Activated CD8-positive, alpha-beta T cell treated with anti-CD3 and anti-CD28 coated beads for 36 hours (primary cell): ENCODE measurements around the gene NINL. TPM values are rescaled to one million over a fixed set of nuclear protein-coding genes. Genes with fewer than 3 reads are reported as not detected.

Source experiments
- ATAC-seq: fragments of 200-7000 bp; cut with Tn5 transposase; one replicate; pipeline ENCODE4 v1.10.0; 2021; ENCODE audit warnings: mild to moderate bottlenecking, moderate library complexity
- CTCF ChIA-PET: fragments of 350-600 bp; sonication (Branson Sonifier 250); formaldehyde crosslinking; loops from one replicate; lab custom pipeline; 2021; ENCODE audit warnings: antibody characterized with exemption; lab: Charles Lee
- POLR2A ChIA-PET: fragments of 350-600 bp; sonication (Branson Sonifier 250); formaldehyde crosslinking; loops from one replicate; lab custom pipeline; 2021; ENCODE audit warnings: antibody characterized with exemption; lab: Charles Lee
- DNase-seq: peaks from one replicate; pipeline ENCODE4 v3.0.0-alpha.2; 2020
- H3K27ac Mint-ChIP-seq: one replicate; pipeline ENCODE4 v1.8.0; 2021; ENCODE audit warnings: mild to moderate bottlenecking, mixed read lengths
- H3K27me3 Mint-ChIP-seq: one replicate; pipeline ENCODE4 v1.8.0; 2021; ENCODE audit warnings: mixed read lengths
- H3K36me3 Mint-ChIP-seq: one replicate; pipeline ENCODE4 v1.8.0; 2021; ENCODE audit warnings: low read depth, mixed read lengths
- H3K4me1 Mint-ChIP-seq: one replicate; pipeline ENCODE4 v1.8.0; 2021; ENCODE audit warnings: low read depth, mixed read lengths
- H3K4me3 Mint-ChIP-seq: one replicate; pipeline ENCODE4 v1.8.0; 2021; ENCODE audit warnings: mild to moderate bottlenecking, moderate library complexity, mixed read lengths
- H3K9me3 Mint-ChIP-seq: one replicate; pipeline ENCODE4 v1.8.0; 2021; ENCODE audit warnings: mixed read lengths
- intact Hi-C: fragments of 100-400 bp; cut with micrococcal nuclease; formaldehyde crosslinking; loops from one replicate; pipeline ENCODE4 v1.10.0; 2022
- total RNA-seq, 2 experiments: library from RNA; stranded (reverse); gene quantifications; one replicate each; pipeline ENCODE4 v1.2.3, GENCODE V29; 2021
- TF ChIP-seq, protein P1 (sequence below): fragments of 200-600 bp; IDR thresholded peaks from one replicate; pipeline ENCODE4 v1.8.0; 2022; ENCODE audit warnings: antibody characterized with exemption, mild to moderate bottlenecking

Gene NINL
- total RNA-seq, 2 experiments from 2014 or later: 2.3 to 4.1 TPM

DNA sequence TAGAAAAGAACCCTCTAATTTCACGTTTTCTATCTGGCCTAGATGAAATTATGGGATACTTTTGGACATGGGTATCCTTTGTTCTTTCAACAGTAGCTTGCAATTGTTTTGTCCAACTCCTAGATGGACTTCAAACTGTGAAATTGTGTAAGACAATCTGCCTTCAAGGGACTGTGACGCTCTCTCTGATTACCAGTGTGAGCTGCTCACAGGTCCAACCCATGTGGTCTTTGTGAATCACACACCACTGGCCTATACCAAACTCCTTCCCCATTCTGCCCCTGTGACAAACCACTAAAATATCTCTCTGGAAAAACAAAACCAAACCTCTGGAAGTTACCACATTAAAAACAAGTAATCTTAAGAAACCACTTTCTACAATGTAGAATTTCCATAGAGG lies 59.5 kb downstream of the NINL start:
- intact Hi-C loops: loop anchor here (10.0 kb wide), 1 partner anchor 61 kb away; no protein-coding TSS in a partner anchor
- Mint-ChIP-seq H3K4me3 (no peak overlapping the region), H3K27ac (no peak overlapping the region), H3K4me1 (no peaks in the 10 kb centered on the region), H3K27me3 (no peaks in the 10 kb centered on the region), H3K9me3 (peaks cover 9% of the 10 kb centered on the region), H3K36me3 (peaks cover 2% of the 10 kb centered on the region)
- ChIA-PET POLR2A (no interaction called here), CTCF (no interaction called here)
- TF ChIP-seq, protein P1, sequence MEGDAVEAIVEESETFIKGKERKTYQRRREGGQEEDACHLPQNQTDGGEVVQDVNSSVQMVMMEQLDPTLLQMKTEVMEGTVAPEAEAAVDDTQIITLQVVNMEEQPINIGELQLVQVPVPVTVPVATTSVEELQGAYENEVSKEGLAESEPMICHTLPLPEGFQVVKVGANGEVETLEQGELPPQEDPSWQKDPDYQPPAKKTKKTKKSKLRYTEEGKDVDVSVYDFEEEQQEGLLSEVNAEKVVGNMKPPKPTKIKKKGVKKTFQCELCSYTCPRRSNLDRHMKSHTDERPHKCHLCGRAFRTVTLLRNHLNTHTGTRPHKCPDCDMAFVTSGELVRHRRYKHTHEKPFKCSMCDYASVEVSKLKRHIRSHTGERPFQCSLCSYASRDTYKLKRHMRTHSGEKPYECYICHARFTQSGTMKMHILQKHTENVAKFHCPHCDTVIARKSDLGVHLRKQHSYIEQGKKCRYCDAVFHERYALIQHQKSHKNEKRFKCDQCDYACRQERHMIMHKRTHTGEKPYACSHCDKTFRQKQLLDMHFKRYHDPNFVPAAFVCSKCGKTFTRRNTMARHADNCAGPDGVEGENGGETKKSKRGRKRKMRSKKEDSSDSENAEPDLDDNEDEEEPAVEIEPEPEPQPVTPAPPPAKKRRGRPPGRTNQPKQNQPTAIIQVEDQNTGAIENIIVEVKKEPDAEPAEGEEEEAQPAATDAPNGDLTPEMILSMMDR: no peak
- ATAC-seq: no peak
- DNase-seq: no peak

DNA sequence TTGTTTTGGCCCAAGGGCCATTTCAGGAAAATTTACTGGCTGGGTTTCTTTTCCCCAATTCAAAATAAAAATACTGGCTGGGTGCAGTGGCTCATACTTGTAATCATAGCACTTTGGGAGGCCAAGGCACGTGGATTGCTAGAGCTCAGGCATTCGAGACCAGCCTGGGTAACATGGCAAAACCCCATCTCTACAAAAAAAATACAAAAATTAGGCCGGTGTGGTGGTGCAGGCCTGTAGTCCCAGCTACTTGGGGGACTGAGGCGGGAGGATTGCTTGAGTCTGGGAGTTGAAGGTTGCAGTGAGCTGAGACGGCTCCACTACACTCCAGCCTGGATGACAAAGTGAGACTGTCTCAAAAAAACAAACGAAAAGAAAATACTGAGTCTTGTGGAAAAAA lies 60.0 kb downstream of the NINL start:
- DNase-seq: no peak
- Mint-ChIP-seq H3K4me3 (no peak overlapping the region), H3K27me3 (no peaks in the 10 kb centered on the region), H3K36me3 (peaks cover 2% of the 10 kb centered on the region), H3K9me3 (peaks cover 3% of the 10 kb centered on the region), H3K27ac (no peak overlapping the region), H3K4me1 (no peaks in the 10 kb centered on the region)
- ChIA-PET CTCF (no interaction called here), POLR2A (no interaction called here)
- ATAC-seq: no peak
- intact Hi-C loops: loop anchor here (10.0 kb wide), 1 partner anchor 60 kb away; no protein-coding TSS in a partner anchor
- TF ChIP-seq, protein P1: no peak

DNA sequence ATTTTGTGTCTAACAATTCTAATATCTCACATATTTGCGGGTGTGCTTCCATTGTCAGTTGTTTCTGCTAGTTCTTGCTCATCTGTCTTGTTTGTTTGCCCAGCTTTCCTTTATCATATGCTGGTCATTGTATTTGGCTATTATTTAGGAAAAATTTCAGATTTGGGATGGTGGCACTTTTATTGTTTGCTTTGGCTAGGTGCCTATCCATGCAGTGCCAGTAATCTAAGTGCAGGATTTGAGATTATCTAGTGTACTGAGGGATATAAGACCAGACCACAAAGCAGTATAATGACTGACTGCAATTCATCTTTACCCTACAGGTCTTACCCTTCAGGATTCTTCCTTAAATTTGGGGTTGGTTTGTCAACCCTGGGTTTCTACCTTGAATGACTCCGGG lies 63.9 kb downstream of the NINL start:
- Mint-ChIP-seq H3K36me3 (peaks cover 7% of the 10 kb centered on the region), H3K4me3 (no peak overlapping the region), H3K9me3 (peaks cover 2% of the 10 kb centered on the region), H3K4me1 (no peaks in the 10 kb centered on the region), H3K27me3 (no peaks in the 10 kb centered on the region), H3K27ac (no peak overlapping the region)
- ChIA-PET POLR2A (no interaction called here), CTCF (no interaction called here)
- ATAC-seq (no peak), DNase-seq (no peak)
- TF ChIP-seq, protein P1: no peak
- intact Hi-C loops: loop anchor here (10.0 kb wide), 1 partner anchor 57 kb away; no protein-coding TSS in a partner anchor

DNA sequence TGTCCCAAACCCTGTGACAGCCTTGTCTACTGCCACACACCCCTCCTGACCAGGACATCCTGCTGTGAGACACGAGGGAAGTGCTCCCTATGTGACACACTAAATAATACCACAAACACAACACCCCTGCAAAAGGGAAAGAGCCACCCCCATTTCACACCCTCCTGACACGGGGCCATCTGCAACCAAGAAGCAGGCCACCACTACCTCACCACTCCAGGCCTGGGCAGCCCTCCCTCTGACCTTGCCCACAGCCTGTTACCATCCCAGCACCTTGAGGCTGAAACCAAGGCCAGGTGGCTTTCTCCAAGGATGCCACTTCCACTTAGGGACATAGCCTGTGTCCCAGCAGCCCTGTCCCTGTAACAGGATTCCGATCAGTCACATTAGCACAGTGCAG lies 68.2 kb downstream of the NINL start:
- Mint-ChIP-seq H3K4me3 (no peak overlapping the region), H3K27ac (no peak overlapping the region), H3K9me3 (peaks cover 33% of the 10 kb centered on the region), H3K4me1 (no peaks in the 10 kb centered on the region), H3K27me3 (no peaks in the 10 kb centered on the region), H3K36me3 (peaks cover 32% of the 10 kb centered on the region)
- TF ChIP-seq, protein P1: no peak
- no peak for ATAC-seq
- no peak for DNase-seq
- ChIA-PET POLR2A (no interaction called here), CTCF (no interaction called here)
- intact Hi-C loops: no loop called here

DNA sequence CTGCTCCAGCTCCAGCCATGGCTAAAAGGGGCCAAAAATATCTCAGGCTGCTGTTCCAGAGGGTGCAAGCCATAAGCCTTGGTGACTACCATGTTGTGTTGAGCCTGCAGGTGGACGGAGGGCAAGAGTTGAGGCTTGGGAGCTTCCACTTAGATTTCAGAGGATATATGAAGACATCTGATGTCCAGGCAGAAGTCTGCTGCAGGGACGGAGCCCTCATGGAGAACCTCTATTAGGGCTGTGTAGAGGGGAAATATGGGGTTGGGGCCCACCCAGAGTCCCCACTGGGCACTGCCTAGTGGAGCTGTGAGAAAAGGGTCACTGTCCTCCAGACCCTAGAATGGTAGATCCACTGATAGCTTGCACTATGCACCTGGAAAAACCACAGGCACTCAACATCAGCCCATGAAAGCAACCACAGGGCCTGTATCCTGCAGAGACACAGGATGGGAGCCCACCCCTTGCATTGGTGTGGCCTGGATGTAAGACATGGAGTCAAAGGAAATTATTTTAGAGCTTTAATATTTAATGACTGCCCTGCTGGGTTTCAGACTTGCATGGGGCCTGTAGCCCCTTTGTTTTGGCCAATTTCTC lies 70.5 kb downstream of the NINL start:
- no peaks in the 10 kb centered on the region for H3K27me3 Mint-ChIP-seq
- ChIA-PET CTCF (no interaction called here), POLR2A (no interaction called here)
- peaks cover 34% of the 10 kb centered on the region for H3K36me3 Mint-ChIP-seq
- no peaks in the 10 kb centered on the region for H3K4me1 Mint-ChIP-seq
- H3K27ac Mint-ChIP-seq: no peak overlapping the region
- H3K9me3 Mint-ChIP-seq: peaks cover 33% of the 10 kb centered on the region
- TF ChIP-seq, protein P1: no peak
- ATAC-seq (no peak), DNase-seq (no peak)
- intact Hi-C loops: no loop called here
- H3K4me3 Mint-ChIP-seq: no peak overlapping the region
